LNCaP clone FGC (cell line): Measurements from ENCODE around the gene COMMD1.

Source experiments
- DNase-seq: peaks from one replicate; pipeline ENCODE4 v3.0.0-alpha.2; 2011; ENCODE audit warnings: low read depth
- H3K4me3 ChIP-seq: 2 replicates; pipeline ENCODE4 v1.5.1; 2011; ENCODE audit warnings: mild to moderate bottlenecking, low read depth, low read length, control low read depth
- CTCF ChIP-seq: IDR thresholded peaks from 2 replicates; pipeline ENCODE4 v1.5.1; 2012; ENCODE audit warnings: mild to moderate bottlenecking; ENCODE audit not compliant: control insufficient read depth, insufficient read depth; ENCODE audit errors: extremely low read depth

COMMD1 gene

GRCh38 chr2:62133320-62133823 lies 227.9 kb downstream of the COMMD1 start:
- no peak overlapping the region for H3K4me3 ChIP-seq
- no peak for TF ChIP-seq CTCF
- DNase-seq = no peak

- no peak for DNase-seq
- H3K4me3 ChIP-seq = no peak overlapping the region
- no peak for TF ChIP-seq CTCF
These were observed 231.7 kb downstream of the COMMD1 start for GRCh38 chr2:62136956-62137830.

GRCh38 chr2:62140426-62141141 lies 235.1 kb downstream of the COMMD1 start:
- no peak for DNase-seq
- TF ChIP-seq CTCF = no peak
- no peak overlapping the region for H3K4me3 ChIP-seq

GRCh38 chr2:62141142-62141740 lies 235.8 kb downstream of the COMMD1 start:
- DNase-seq = no peak
- no peak for TF ChIP-seq CTCF
- H3K4me3 ChIP-seq = no peak overlapping the region

GRCh38 chr2:62142054-62142453 lies 236.6 kb downstream of the COMMD1 start:
- no peak for TF ChIP-seq CTCF
- DNase-seq = no peak

GRCh38 chr2:62143696-62144095 lies 238.2 kb downstream of the COMMD1 start:
- no peak for TF ChIP-seq CTCF
- H3K4me3 ChIP-seq = no peak overlapping the region
- no peak for DNase-seq

More at GRCh38 chr2:62142054-62142453, 236.6 kb downstream of the COMMD1 start:
- no peak overlapping the region for H3K4me3 ChIP-seq
